Measurements from ENCODE around the gene TRIM44. TPM values are rescaled to one million over a fixed set of nuclear protein-coding genes. Genes with fewer than 3 reads are reported as not detected.
A peak's percentile ranks its signal among the peaks of the same experiment; 100 is the strongest.

TRIM44 gene
- total and polyA plus RNA-seq, 8 donors, result 5.1 to 65.3 (median 19.1) TPM

DNA sequence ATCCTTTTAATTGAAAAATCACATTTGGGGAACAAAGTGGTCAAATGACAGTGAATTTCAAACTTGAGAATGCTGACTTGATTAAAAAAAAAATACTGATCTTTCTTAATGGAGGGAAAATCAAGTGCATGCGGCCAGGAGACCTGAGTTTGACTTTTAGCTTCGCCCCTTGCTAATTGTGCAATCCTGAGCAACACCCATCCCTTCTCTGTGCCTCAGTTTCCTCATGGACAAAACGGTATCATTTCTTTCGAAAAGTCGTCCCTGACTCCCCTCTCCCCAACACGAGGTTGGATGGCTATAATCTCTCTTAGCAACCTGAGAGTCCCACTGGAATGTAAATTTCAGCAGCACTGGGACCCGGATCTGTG, 45.3 kb upstream of the TRIM44 start:
- H3K27ac ChIP-seq, result peak overlapping the region in 3 of 5 donors; percentile 76 to 86 (median 81)
- TF ChIP-seq POLR2AphosphoS5 (IDR thresholded peaks at IDR 0.05) (no peak), EP300 (IDR thresholded peaks at IDR 0.05) (no peak)
- WGBS, 5 donors, result 53 to 62% (median 58%) methylated on average over 7 of the region's 7 CpGs
- intact Hi-C loops (cut with DNase I; ENCODE audit: low total_unique reads), result loop anchor here (5.0 to 10.0 kb wide), 3 partner anchors 198 to 650 kb away; no protein-coding TSS in a partner anchor
- H3K36me3 ChIP-seq, result no peaks in the 10 kb centered on the region
- DNase-seq, result no peak
- H3K27me3 ChIP-seq, result peaks cover 0 to 78% (median 47%) of the 10 kb centered on the region in 3 donors
- peak overlapping the region in 2 of 4 donors; percentile 65 to 77 for H3K4me3 ChIP-seq
- no peaks in the 10 kb centered on the region for H3K9me3 ChIP-seq
- H3K4me1 ChIP-seq, result peaks cover 17 to 48% (median 36%) of the 10 kb centered on the region in 4 donors

DNA sequence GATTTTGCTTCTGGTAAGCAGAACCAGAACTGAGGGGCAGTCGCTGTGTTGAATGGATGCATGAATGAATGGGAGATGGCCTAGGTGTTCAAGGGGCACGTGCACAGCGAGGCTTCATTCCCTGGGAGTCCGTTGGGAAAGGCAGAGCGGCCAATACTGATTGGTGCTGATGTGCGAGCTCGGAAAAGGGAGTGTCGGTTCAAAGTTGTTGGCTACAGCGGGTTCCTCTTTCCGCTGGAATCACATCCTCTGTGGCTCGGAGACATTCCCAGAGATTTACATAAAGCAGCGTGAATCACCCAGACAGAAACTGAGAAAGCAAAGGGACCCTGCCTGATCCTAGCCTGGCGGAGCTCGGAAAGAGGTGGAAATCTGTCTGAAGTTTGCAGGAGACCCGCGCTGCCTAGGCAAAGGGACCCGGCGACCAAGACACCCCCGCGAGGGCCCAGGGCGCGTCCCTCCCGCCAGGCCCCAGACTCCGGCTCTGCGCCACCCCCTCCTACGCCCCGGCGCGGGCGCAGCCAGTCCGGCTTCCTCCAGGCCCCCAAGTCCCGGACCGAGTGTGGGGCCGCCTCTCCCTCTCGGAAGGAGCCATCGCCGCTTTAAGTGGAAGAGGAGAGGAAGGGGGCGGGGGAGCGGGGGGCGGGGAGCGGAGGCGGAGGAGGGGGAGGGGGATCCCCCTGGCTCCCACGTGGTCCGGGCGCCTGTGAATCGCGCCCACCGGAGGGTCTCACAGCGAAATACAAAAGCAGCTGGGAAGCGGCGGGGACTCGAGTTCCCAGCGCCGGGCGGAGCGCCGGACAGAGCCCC, 44.7 kb upstream of the TRIM44 start, which contains the start of gene FJX1:
FJX1 (plus strand) TSS at position 774 of the 810 bp plus-strand sequence. CDS start 177 bp downstream, outside the sequence.
- peak in 1 of 2 donors; percentile 88 for DNase-seq
- WGBS, 5 donors, result 1 to 4% (median 2%) methylated on average over 27 to 51 of the region's 57 CpGs
- intact Hi-C loops (cut with DNase I; ENCODE audit: low total_unique reads), result loop anchor here (5.0 to 10.0 kb wide), 3 partner anchors 197 to 649 kb away; no protein-coding TSS in a partner anchor
- peaks cover 0 to 80% (median 49%) of the 10 kb centered on the region in 3 donors for H3K27me3 ChIP-seq
- no peaks in the 10 kb centered on the region for H3K36me3 ChIP-seq
- H3K4me3 ChIP-seq, result peak within 1 kb of the TSS; percentile 60 to 77 (median 63)
- H3K4me1 ChIP-seq, result peaks cover 17 to 49% (median 36%) of the 10 kb centered on the region in 4 donors
- H3K9me3 ChIP-seq, result no peaks in the 10 kb centered on the region
- no peak for TF ChIP-seq POLR2AphosphoS5 (IDR thresholded peaks at IDR 0.05)
- TF ChIP-seq POLR2A (IDR thresholded peaks at IDR 0.05), result no peak
- TF ChIP-seq EP300 (IDR thresholded peaks at IDR 0.05), result no peak
- TF ChIP-seq, protein P1, sequence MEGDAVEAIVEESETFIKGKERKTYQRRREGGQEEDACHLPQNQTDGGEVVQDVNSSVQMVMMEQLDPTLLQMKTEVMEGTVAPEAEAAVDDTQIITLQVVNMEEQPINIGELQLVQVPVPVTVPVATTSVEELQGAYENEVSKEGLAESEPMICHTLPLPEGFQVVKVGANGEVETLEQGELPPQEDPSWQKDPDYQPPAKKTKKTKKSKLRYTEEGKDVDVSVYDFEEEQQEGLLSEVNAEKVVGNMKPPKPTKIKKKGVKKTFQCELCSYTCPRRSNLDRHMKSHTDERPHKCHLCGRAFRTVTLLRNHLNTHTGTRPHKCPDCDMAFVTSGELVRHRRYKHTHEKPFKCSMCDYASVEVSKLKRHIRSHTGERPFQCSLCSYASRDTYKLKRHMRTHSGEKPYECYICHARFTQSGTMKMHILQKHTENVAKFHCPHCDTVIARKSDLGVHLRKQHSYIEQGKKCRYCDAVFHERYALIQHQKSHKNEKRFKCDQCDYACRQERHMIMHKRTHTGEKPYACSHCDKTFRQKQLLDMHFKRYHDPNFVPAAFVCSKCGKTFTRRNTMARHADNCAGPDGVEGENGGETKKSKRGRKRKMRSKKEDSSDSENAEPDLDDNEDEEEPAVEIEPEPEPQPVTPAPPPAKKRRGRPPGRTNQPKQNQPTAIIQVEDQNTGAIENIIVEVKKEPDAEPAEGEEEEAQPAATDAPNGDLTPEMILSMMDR (IDR thresholded peaks at IDR 0.05), result no peak
- peak within 1 kb of the TSS; percentile 63 to 86 (median 80) for H3K27ac ChIP-seq

DNA sequence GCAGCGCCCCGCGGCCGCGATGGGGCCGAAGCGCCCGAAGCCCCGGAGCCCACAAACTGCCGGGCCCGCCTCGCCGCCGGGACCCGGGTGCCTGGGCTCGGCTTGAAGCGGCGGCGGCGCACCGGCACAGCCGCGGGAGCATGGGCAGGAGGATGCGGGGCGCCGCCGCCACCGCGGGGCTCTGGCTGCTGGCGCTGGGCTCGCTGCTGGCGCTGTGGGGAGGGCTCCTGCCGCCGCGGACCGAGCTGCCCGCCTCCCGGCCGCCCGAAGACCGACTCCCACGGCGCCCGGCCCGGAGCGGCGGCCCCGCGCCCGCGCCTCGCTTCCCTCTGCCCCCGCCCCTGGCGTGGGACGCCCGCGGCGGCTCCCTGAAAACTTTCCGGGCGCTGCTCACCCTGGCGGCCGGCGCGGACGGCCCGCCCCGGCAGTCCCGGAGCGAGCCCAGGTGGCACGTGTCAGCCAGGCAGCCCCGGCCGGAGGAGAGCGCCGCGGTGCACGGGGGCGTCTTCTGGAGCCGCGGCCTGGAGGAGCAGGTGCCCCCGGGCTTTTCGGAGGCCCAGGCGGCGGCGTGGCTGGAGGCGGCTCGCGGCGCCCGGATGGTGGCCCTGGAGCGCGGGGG, 44.0 kb upstream of the TRIM44 start:
- Histone ChIP-seq H3K27ac (peak overlapping the region in 4 of 5 donors; percentile 49 to 86 (median 78)), H3K36me3 (no peaks in the 10 kb centered on the region), H3K27me3 (peaks cover 0 to 80% (median 49%) of the 10 kb centered on the region in 3 donors), H3K9me3 (no peaks in the 10 kb centered on the region), H3K4me1 (peaks cover 17 to 49% (median 37%) of the 10 kb centered on the region in 4 donors), H3K4me3 (peak overlapping the region; percentile 60 to 77 (median 63))
- intact Hi-C loops (cut with DNase I; ENCODE audit: low total_unique reads), result loop anchor here (5.0 to 10.0 kb wide), 3 partner anchors 196 to 649 kb away; no protein-coding TSS in a partner anchor
- DNase-seq, result no peak
- 0 to 1% (median 0%) methylated on average over 49 to 89 of the region's 91 CpGs; no CpG with 5 or more reads in 1 of the 5 donors for WGBS, 5 donors
- TF ChIP-seq POLR2AphosphoS5 (IDR thresholded peaks at IDR 0.05) (no peak), POLR2A (IDR thresholded peaks at IDR 0.05) (no peak), EP300 (IDR thresholded peaks at IDR 0.05) (no peak)
- TF ChIP-seq, protein P1 (IDR thresholded peaks at IDR 0.05), result no peak

DNA sequence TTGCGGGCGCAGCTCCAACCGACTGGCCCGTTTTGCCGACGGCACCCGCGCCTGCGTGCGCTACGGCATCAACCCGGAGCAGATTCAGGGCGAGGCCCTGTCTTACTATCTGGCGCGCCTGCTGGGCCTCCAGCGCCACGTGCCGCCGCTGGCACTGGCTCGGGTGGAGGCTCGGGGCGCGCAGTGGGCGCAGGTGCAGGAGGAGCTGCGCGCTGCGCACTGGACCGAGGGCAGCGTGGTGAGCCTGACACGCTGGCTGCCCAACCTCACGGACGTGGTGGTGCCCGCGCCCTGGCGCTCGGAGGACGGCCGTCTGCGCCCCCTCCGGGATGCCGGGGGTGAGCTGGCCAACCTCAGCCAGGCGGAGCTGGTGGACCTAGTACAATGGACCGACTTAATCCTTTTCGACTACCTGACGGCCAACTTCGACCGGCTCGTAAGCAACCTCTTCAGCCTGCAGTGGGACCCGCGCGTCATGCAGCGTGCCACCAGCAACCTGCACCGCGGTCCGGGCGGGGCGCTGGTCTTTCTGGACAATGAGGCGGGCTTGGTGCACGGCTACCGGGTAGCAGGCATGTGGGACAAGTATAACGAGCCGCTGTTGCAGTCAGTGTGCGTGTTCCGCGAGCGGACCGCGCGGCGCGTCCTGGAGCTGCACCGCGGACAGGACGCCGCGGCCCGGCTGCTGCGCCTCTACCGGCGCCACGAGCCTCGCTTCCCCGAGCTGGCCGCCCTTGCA, 43.3 kb upstream of the TRIM44 start:
- TF ChIP-seq POLR2A (IDR thresholded peaks at IDR 0.05), result no peak
- TF ChIP-seq, protein P1 (IDR thresholded peaks at IDR 0.05), result no peak
- TF ChIP-seq POLR2AphosphoS5 (IDR thresholded peaks at IDR 0.05), result no peak
- no peak for TF ChIP-seq EP300 (IDR thresholded peaks at IDR 0.05)
- 1 to 3% (median 1%) methylated on average over 13 to 84 of the region's 84 CpGs for WGBS, 5 donors
- H3K4me1 ChIP-seq, result peaks cover 17 to 49% (median 38%) of the 10 kb centered on the region in 4 donors
- peak in 1 of 2 donors; percentile 78 for DNase-seq
- H3K4me3 ChIP-seq, result peak overlapping the region; percentile 60 to 77 (median 63)
- no peaks in the 10 kb centered on the region for H3K9me3 ChIP-seq
- peak overlapping the region in 2 of 5 donors; percentile 80 to 86 for H3K27ac ChIP-seq
- peaks cover 0 to 81% (median 49%) of the 10 kb centered on the region in 3 donors for H3K27me3 ChIP-seq
- H3K36me3 ChIP-seq, result no peaks in the 10 kb centered on the region
- intact Hi-C loops (cut with DNase I; ENCODE audit: low total_unique reads), result loop anchor here (5.0 to 10.0 kb wide), 3 partner anchors 196 to 648 kb away; no protein-coding TSS in a partner anchor
